Endodermal cell (in vitro differentiated cells): ENCODE results near the gene UBL3. TPM values are rescaled to one million over a fixed set of nuclear protein-coding genes. Genes with fewer than 3 reads are reported as not detected.

Source experiments
- DNase-seq: peaks from one replicate; pipeline ENCODE4 v3.0.0-alpha.2; 2017
- H3K27ac ChIP-seq: 2 replicates; pipeline ENCODE4 v1.5.1; 2013; ENCODE audit warnings: mild to moderate bottlenecking, low read depth, low read length, moderate library complexity
- H3K27me3 ChIP-seq: 2 replicates; pipeline ENCODE4 v1.6.1; 2013; ENCODE audit warnings: mild to moderate bottlenecking, low read length, moderate library complexity; ENCODE audit not compliant: insufficient read depth, control insufficient read depth, poor library complexity, severe bottlenecking
- H3K36me3 ChIP-seq: 2 replicates; pipeline ENCODE4 v1.7.0; 2013; ENCODE audit warnings: mild to moderate bottlenecking, low read length, moderate library complexity; ENCODE audit not compliant: control insufficient read depth, insufficient read depth
- H3K4me1 ChIP-seq: one replicate; pipeline ENCODE4 v1.7.0; 2013; ENCODE audit warnings: low read length; ENCODE audit not compliant: control insufficient read depth, insufficient read depth
- H3K4me3 ChIP-seq: 2 replicates; pipeline ENCODE4 v1.5.1; 2013; ENCODE audit warnings: mild to moderate bottlenecking, low read length, moderate library complexity
- H3K9ac ChIP-seq: 2 replicates; pipeline ENCODE4 v1.6.1; 2013; ENCODE audit warnings: mild to moderate bottlenecking, low read length, moderate library complexity; ENCODE audit not compliant: poor library complexity, severe bottlenecking; ENCODE audit errors: extremely low read depth
- H3K9me3 ChIP-seq: 2 replicates; pipeline ENCODE4 v1.6.1; 2013; ENCODE audit warnings: mild to moderate bottlenecking, low read length, moderate library complexity; ENCODE audit not compliant: control insufficient read depth
- H3K27ac Mint-ChIP-seq: 2 replicates; pipeline ENCODE4 v1.8.0; 2020; ENCODE audit warnings: mixed read lengths
- H3K27me3 Mint-ChIP-seq: 2 replicates; pipeline ENCODE4 v1.8.0; 2021; ENCODE audit warnings: mild to moderate bottlenecking, mixed read lengths; ENCODE audit not compliant: insufficient read depth
- H3K36me3 Mint-ChIP-seq: 2 replicates; pipeline ENCODE4 v1.8.0; 2020; ENCODE audit warnings: low read depth, mixed read lengths
- H3K4me1 Mint-ChIP-seq: 2 replicates; pipeline ENCODE4 v1.8.0; 2020; ENCODE audit warnings: mixed read lengths
- H3K4me3 Mint-ChIP-seq: 2 replicates; pipeline ENCODE4 v1.8.0; 2020; ENCODE audit warnings: mild to moderate bottlenecking, moderate library complexity, mixed read lengths
- H3K9me3 Mint-ChIP-seq: 2 replicates; pipeline ENCODE4 v1.8.0; 2020; ENCODE audit warnings: mild to moderate bottlenecking, mixed read lengths
- WGBS, 2 experiments: methylation state at CpG; one replicate each; pipeline versions ENCODE4 v1.1.5 to v1.1.7; 2013; ENCODE audit warnings: missing lambda C conversion rate in 2 of 2, mixed read lengths in 1 of 2; ENCODE audit not compliant: insufficient coverage in 1 of 2, insufficient read length in 1 of 2; 5-methylcytosine and 5-hydroxymethylcytosine counted together
- total RNA-seq, 2 donors: library from RNA; stranded (reverse); fragmentation: NEBNext Ultra II Directional in 1 of 2; extraction: Animal tissue kit (Norgen Biotek cat#: 25700) in 1 of 2; gene quantifications; 2 replicates in 1 of 2; 3 replicates in 1 of 2; pipeline ENCODE4 v1.2.1, GENCODE V29; 2021
- TF ChIP-seq, protein P1 (sequence below): fragments of 200-600 bp; sonication (generic); conservative IDR thresholded peaks from 2 replicates; pipeline ENCODE4 v1.5.0; 2021; ENCODE audit warnings: antibody characterized with exemption, mild to moderate bottlenecking

Gene UBL3
- total RNA-seq, 2 donors from 2014 or later: 16.5 to 22.3 TPM

- TF ChIP-seq, protein P1, sequence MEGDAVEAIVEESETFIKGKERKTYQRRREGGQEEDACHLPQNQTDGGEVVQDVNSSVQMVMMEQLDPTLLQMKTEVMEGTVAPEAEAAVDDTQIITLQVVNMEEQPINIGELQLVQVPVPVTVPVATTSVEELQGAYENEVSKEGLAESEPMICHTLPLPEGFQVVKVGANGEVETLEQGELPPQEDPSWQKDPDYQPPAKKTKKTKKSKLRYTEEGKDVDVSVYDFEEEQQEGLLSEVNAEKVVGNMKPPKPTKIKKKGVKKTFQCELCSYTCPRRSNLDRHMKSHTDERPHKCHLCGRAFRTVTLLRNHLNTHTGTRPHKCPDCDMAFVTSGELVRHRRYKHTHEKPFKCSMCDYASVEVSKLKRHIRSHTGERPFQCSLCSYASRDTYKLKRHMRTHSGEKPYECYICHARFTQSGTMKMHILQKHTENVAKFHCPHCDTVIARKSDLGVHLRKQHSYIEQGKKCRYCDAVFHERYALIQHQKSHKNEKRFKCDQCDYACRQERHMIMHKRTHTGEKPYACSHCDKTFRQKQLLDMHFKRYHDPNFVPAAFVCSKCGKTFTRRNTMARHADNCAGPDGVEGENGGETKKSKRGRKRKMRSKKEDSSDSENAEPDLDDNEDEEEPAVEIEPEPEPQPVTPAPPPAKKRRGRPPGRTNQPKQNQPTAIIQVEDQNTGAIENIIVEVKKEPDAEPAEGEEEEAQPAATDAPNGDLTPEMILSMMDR: no peak
- peaks cover 17% of the 10 kb centered on the region for H3K9me3 Mint-ChIP-seq
- H3K4me3 Mint-ChIP-seq: no peak overlapping the region
- H3K27ac Mint-ChIP-seq: no peak overlapping the region
- no peak overlapping the region for H3K4me3 ChIP-seq
- peaks cover 17% of the 10 kb centered on the region for H3K36me3 ChIP-seq
- peaks cover 38% of the 10 kb centered on the region for H3K36me3 Mint-ChIP-seq
- no peaks in the 10 kb centered on the region for H3K27me3 Mint-ChIP-seq
- 95 to 97% methylated on average over 6 of the region's 6 CpGs for WGBS, 2 experiments
- H3K4me1 Mint-ChIP-seq: peaks cover 17% of the 10 kb centered on the region
- H3K4me1 ChIP-seq: no peaks in the 10 kb centered on the region
- no peak for DNase-seq
- H3K9ac ChIP-seq: no peak overlapping the region
- no peaks in the 10 kb centered on the region for H3K27me3 ChIP-seq
- peaks cover 37% of the 10 kb centered on the region for H3K9me3 ChIP-seq
- no peak overlapping the region for H3K27ac ChIP-seq
Observed at GRCh38 chr13:29832761-29833298, 17.6 kb downstream of the UBL3 start.

DNA sequence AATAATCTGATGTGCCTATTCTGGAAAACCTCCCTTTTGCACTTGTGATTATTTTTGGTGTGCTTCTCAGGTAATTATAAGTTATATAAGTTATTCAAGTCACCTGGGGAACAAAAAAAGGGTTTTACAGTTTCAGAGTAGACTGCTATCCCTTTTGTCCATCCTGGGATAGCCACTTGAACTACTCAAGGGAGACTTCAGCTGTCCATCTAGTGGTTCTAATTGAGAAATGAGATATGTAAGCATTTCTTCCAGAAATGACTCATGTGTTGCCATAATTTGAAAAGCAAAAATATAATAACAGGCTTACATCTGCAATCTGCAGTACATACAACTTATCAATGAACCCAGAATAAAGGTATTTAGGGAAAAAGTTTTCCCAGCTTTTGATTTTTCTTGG lies 20.4 kb downstream of the UBL3 start:
- peaks cover 17% of the 10 kb centered on the region for H3K36me3 ChIP-seq
- Mint-ChIP-seq H3K9me3 (peaks cover 28% of the 10 kb centered on the region), H3K27ac (no peak overlapping the region), H3K4me1 (peaks cover 12% of the 10 kb centered on the region), H3K36me3 (peaks cover 45% of the 10 kb centered on the region), H3K27me3 (no peaks in the 10 kb centered on the region), H3K4me3 (no peak overlapping the region)
- H3K4me3 ChIP-seq: no peak overlapping the region
- H3K9ac ChIP-seq: no peak overlapping the region
- DNase-seq: no peak
- TF ChIP-seq, protein P1: no peak
- H3K27ac ChIP-seq: no peak overlapping the region
- peaks cover 37% of the 10 kb centered on the region for H3K9me3 ChIP-seq
- no peaks in the 10 kb centered on the region for H3K4me1 ChIP-seq
- no peaks in the 10 kb centered on the region for H3K27me3 ChIP-seq

DNA sequence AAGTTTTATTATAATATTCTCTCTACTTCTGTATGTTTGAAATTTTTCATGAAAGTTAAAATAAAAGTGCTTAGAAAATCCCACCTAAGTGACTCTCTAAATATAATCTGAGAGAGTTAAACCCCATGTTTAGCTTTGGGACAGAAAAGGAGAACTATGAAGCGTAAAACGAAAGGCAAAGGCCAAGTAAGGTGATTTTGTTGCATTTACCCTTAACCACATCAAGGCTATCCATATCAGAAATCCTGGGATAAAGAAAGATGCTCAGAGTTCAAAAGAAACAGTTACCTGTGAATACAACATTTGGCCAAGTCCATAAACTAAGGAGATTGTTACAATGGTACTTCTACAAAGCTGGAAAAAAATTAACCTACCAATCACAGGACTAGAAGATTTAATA lies 31.3 kb downstream of the UBL3 start:
- no peak for DNase-seq
- H3K27me3 ChIP-seq: no peaks in the 10 kb centered on the region
- Mint-ChIP-seq H3K36me3 (peaks cover 2% of the 10 kb centered on the region), H3K27ac (no peak overlapping the region), H3K4me1 (peaks cover 30% of the 10 kb centered on the region), H3K27me3 (no peaks in the 10 kb centered on the region), H3K9me3 (no peaks in the 10 kb centered on the region), H3K4me3 (no peak overlapping the region)
- H3K36me3 ChIP-seq: no peaks in the 10 kb centered on the region
- H3K9ac ChIP-seq: no peak overlapping the region
- 83% methylated on average over 2 of the region's 2 CpGs; no CpG with 5 or more reads in 1 of the 2 experiments for WGBS, 2 experiments
- no peaks in the 10 kb centered on the region for H3K9me3 ChIP-seq
- no peak overlapping the region for H3K4me3 ChIP-seq
- no peak overlapping the region for H3K27ac ChIP-seq
- H3K4me1 ChIP-seq: peaks cover 15% of the 10 kb centered on the region
- TF ChIP-seq, protein P1: no peak
